GM19351 (cell line): ENCODE measurements around the gene CCDC85C.

Source experiments
- ATAC-seq: cut with Tn5 transposase; IDR thresholded peaks from one replicate; pipeline ENCODE4 v1.9.1; 2021; ENCODE audit warnings: mild to moderate bottlenecking, moderate library complexity; ENCODE audit not compliant: unreplicated experiment

The CCDC85C gene

GRCh38 chr14:99590746-99591555, 13.1 kb downstream of the CCDC85C start:
- ATAC-seq: no peak

DNA sequence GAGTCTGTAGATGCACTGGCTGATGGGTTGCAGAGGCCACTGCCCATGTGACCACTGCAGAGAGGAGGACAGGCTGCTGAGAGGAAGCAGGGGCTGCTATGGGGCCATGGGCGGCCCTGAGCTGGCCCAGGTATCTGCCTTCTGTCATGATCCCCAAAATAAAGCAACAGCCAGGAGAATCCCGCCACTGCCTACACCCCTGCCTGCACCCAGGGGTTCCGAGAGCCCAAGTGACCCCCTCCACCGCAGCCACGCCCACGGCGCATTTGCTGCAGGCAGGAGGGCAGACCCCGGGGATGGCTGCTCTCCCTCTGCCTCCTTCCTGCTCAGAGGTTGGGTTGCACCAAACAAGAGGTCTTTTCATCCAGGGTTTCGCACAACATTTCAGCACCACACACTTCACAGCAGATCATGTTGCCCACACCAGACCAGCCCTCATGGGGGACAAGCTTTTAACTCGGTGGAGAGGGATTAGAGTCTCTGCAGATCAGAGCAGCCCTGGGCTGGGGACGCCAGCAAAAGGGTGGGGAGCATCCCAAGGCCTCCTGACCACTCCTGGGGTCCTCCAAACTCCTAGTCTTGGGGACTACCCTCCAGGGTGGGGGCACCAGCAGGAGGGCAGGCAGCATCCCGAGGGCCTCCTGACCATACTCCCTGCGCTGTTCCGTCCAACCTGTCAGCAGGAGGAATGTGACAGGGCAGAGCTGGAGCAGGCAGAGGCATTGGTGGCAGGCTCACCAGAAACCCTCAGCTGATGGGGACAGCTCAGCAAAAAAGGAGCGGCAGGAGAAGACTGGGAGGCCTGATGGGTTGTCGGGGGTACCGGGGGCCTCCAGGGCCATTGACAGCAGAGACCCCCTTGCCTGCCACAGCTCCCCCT, 14.1 kb downstream of the CCDC85C start:
- no peak for ATAC-seq

- ATAC-seq: no peak
Measured at GRCh38 chr14:99589031-99589441, 15.0 kb downstream of the CCDC85C start.

DNA sequence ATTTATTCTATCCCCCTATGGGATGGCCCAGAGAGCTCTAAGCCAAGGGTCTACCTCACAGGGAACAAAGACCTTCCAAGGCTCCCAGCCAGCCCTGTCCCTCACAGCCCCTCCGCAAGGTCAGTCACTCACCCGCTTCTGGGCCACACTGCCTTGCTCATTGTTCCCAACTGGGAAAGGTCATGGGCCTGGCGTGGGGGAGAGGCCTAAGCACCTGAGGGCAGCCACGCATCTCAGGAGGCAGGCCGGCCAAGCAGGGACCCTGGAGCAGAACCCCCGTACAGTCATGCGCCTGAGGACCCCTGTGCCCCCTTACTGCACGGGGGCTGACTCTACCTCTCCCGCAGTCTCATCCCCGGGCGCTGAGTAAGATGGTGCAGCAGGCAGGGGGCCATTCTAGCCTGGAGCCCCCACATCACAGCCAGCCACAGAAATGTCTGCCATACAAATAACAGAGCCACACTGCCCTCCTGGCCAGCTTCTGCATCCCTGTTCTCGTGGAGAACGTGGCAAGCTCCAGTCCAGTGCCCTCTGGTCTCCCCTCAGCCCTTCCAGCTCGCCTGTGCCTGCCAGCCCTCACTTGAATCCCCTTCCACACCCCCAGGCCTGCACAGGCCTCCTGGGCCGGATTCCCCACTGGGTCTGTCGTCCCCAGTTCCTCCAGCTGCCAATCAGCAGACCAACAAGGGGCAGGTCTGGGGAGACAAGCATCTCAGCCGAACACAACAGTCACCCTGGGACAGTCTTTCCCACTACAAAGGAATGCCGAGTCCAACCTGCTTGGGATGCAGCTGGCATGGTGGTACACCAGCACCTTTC, 16.3 kb downstream of the CCDC85C start:
- ATAC-seq: no peak

DNA sequence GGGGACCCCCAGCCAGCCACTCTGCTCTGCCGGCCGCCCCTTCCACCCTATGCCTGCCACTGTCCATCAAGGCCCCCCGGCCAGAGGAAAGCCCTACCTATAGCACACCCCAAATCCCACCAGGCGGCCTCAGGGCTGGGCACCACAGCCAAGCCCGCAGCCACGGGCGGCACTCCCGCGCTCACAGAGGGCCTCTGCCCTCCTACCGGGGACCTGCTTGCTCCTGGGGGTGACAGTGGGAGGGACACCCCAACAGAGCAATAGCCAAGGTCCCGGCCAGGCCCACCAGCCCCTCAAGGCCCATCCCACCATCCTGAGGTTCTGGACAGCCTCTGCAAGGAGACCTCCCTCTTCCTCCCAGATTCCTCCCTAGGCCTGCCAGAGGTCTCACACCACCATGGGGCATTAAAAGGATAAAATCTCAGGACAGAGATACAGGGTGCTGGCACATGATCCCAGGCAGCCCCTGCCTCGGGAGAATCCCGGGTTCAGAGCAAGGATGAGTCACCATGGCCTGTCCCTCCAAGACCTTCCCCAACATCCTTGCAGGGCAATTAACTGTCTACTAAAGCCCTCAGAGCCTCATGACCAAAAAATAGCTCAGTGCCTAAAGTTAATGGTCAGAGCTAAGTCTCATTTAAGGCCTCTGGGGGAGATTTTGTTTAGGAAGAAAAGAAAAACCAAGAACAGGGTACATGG, 17.1 kb downstream of the CCDC85C start:
- ATAC-seq: no peak

DNA sequence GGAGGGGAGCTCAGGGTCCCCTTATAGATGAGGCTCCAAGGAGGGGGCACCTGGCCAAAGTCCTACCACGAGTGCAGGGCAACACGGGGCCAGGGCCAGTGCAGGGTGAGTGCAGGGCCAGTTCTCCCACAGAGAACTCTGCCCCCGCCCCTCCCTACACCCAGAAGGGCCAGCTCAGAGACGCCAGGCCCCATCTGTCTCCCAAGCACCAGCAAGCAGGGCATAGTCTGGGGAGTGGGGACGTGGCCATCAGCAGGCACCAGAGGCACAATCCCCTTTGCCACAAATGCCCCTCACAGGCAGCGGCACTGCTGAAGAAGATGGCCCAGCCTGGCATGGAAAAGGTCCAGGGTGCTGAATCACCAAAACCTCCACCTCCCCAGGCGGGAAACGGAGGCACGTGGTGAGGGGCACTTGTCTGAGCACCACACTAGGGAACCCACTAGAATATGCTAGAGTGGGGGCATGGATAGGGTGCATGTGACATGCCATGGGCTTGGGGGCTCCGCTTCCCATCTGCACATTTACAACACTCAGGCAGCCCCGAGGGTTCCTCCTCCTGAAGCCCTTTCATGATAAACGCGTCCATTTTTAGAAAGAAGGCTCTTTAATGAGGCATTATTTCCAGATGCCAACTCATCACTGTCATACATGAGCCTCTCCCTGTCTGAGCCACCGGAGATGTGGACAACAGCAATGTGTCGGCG, 17.8 kb downstream of the CCDC85C start:
- no peak for ATAC-seq

- ATAC-seq: no peak
Measured at GRCh38 chr14:99584823-99585222, 19.2 kb downstream of the CCDC85C start.

DNA sequence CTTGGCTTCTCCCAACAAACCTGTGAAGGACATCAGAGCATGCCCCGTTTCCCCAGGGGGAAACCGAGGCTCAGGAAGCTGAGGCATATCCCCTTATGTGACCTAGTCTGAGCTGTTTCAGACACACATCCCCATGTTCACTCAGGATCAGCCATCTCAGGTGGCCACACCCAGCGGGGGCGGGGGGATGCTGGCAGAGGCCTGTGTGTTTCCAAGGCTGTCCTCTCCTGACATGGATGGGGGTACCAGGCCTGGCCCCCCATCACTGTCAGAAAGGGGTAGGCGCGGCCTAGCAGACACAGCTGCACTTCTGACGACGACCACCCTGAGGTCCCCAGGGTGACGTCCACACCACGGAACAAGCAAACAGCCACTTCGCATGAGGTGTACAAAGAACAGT, 22.1 kb downstream of the CCDC85C start:
- ATAC-seq: no peak

DNA sequence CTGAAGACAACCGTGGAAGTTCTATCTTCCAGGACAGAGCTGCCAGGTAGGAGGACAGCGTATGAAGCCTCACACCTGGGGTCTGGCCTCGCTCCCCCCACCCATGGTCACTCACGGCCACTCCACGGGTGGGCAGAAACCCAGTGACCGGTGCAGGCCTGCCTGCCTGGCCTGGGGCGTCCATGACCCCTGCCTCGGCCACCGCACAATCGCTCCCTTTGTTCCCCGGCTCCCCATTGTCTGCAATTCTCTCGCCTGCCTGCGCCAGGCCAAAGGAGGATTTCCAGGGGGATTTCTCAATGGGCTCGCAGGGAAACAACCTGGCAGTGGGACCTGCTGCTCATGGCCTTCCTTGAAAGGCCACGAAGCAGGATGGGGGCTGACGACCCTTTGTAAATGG, 22.6 kb downstream of the CCDC85C start:
- ATAC-seq: no peak

- ATAC-seq: no peak
Measured at GRCh38 chr14:99579903-99580571, 24.0 kb downstream of the CCDC85C start.

DNA sequence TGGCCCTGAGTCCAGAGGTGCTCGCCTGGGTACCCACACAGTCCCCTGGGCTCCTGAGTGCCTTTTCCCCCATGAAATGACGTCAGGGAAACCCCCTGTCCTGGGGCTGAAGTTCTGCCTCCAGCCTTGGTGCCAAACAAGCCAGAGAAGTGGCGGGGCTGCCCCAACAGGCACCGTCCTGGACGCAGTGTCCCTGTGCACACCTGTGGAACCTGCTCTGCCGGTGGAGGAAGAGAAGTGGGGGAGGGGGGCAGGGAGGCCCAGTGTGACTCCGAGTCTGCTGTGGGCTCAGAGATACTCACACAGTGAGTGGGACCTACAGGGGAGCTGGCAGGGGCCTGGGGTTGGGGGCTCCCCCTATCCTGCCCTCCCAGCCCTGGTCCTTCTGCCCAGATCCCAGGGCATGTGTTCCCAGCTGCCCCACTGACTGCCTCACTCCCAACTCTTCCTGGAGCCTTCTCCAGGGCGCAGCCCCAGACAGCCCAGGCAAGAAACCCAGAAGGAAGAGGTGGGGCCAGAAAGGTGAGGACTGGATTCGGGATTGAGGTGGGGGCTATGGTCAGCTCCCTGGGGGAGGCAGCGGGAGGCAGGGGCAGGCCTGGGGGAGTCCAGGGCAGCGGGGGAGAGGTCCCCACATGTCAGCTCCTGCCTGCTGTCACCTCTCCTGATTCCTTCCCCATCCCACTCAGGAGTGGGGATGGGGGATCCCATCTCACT, 24.7 kb downstream of the CCDC85C start:
- ATAC-seq: no peak

- ATAC-seq: no peak
Measured at GRCh38 chr14:99578541-99579101, 25.4 kb downstream of the CCDC85C start.

DNA sequence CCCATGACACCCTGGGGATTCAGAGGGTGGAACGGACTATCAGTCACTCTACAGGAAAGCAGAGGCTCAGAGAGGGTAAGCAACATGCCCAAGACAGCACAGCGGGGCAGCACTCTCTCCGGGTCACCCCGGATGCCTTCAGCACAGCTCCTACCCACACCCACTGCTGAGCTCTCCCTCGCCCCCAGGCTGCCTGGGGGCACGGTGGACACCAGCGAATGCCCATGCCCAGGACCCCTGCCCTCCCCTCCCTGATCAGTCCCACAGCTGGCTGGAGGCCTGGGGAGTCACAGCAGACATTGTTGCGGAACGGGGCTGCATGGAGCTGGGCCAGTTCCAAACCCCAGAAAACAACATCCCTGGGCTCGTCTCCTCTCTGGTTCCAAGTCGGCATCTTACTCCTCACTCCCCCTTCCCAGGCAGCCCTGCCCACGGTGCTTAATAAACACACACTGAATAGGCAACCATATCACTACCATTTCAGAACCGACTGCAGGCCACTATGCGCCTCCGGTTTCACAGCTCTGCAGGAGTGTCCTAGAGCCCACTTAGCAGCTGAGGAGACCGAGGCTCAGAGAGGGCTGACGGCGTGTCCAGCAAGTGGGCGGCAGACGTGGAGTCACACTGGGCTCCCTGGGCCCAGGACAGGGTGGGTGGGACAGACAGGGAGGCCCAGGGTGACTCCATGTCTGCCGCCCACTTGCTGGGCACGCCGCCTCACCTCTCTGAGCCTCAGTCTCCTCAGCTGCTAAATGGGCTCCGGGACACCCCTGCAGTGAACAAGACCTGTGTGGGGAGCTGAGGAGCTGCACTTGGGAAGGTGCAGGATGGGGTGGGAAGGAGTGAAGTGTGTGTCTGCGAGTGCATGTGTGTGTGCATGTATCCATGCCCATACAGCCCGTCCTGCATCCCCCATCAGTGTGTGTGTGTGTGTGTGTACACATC, 27.0 kb downstream of the CCDC85C start:
- ATAC-seq: no peak

- no peak for ATAC-seq
Measured at GRCh38 chr14:99576304-99576703, 27.7 kb downstream of the CCDC85C start.

DNA sequence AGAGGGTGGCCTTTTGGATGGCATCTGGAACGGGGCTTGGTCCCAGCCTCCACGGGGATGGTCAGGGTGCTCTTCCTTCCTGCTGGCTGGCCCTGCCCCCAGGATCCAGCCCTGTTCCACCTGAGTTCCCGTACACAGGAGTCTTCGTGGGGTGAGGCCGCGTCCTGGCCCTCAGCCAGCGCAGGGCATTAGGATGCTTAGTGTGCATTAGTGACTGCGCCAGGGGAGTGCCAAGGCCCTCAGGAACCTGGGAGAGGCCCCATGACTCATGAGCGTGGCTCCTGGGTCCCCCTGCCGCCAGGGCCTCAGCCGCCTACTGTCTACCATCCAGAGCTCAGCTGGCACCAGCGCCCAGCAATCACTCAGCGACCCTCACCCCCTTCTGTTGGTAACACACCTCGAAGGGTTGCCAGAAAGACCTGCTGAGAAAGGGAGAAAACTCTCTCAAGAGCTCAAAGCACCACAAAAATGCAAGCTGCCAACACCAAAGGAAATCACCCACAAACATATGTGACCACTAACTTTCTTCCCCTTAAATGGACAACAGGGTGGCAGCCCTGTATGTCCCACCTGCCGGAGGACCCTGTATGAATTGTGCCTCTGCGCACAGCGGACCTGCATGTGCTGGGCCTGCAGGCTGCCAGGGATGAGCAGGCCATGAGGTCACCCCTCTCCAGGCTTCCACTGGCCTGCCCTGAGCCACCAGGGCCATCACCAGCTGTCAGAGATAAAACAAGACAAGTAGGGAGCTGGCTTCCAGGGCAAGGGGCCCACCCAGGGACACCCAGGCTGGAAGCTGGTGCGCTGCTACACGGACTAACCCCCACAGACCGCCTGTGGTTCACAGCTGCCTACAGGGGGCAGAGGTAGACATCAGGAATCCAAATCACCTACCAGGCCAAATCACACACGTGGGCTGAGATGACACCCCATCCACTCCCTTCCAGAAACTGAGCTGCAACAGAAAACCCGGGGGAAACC, 28.7 kb downstream of the CCDC85C start:
- ATAC-seq: no peak
